ENCODE data around the gene AKR7A3.

The AKR7A3 gene

GRCh38 chr1:19310720-19311502 is 22.3 kb upstream of the AKR7A3 start:
- no peak for TF ChIP-seq CTCF (IDR thresholded peaks at IDR 0.05; ENCODE audit: insufficient read depth, low read length, missing control alignments)
- DNase-seq (ENCODE audit: low read depth, low spot score), result no peak
- CTCF ChIA-PET, result interaction anchor here (0.7 to 3.1 kb wide), 3 partner anchors 9 to 343 kb away, joined by 4 to 16 read pairs (median 6); no protein-coding TSS in a partner anchor
- POLR2A ChIA-PET, result no interaction called here
- H3K4me3 ChIP-seq (ENCODE audit: low read depth, low read length), result peak overlapping the region; percentile 80

GRCh38 chr1:19310061-19310460 is 21.5 kb upstream of the AKR7A3 start:
- no peak overlapping the region; the same call in 1 of the 2 replicates for H3K4me3 ChIP-seq (ENCODE audit: low read depth, low read length)
- CTCF ChIA-PET, result interaction anchor here (1.3 to 1.9 kb wide), 2 partner anchors 341 to 344 kb away, joined by 4 to 6 read pairs; no protein-coding TSS in a partner anchor
- POLR2A ChIA-PET, result interaction anchor here (0.5 to 1.1 kb wide), 2 partner anchors 49 to 134 kb away, joined by 3 read pairs; no protein-coding TSS in a partner anchor
- no peak for TF ChIP-seq CTCF (IDR thresholded peaks at IDR 0.05; ENCODE audit: insufficient read depth, low read length, missing control alignments)
- DNase-seq (ENCODE audit: low read depth, low spot score), result no peak

GRCh38 chr1:19309123-19309813 is 20.7 kb upstream of the AKR7A3 start:
- DNase-seq (ENCODE audit: low read depth, low spot score), result no peak
- ChIA-PET CTCF (interaction anchor here (1.3 to 1.9 kb wide), 2 partner anchors 342 to 345 kb away, joined by 4 to 6 read pairs; no protein-coding TSS in a partner anchor), POLR2A (interaction anchor here (0.5 to 1.1 kb wide), 3 partner anchors 48 to 135 kb away, joined by 3 read pairs; partner anchors contain the start of genes EMC1 and MRTO4)
- no peak for TF ChIP-seq CTCF (IDR thresholded peaks at IDR 0.05; ENCODE audit: insufficient read depth, low read length, missing control alignments)
- no peak overlapping the region for H3K4me3 ChIP-seq (ENCODE audit: low read depth, low read length)

GRCh38 chr1:19308509-19308907 is 19.9 kb upstream of the AKR7A3 start:
- no peak for DNase-seq (ENCODE audit: low read depth, low spot score)
- TF ChIP-seq CTCF (IDR thresholded peaks at IDR 0.05; ENCODE audit: insufficient read depth, low read length, missing control alignments), result no peak
- CTCF ChIA-PET, result no interaction called here
- no peak overlapping the region for H3K4me3 ChIP-seq (ENCODE audit: low read depth, low read length)
- POLR2A ChIA-PET, result no interaction called here

- ChIA-PET CTCF (interaction anchor here (0.7 kb wide), 1 partner anchor 12 kb away, joined by 3 read pairs; no protein-coding TSS in a partner anchor), POLR2A (no interaction called here)
- H3K4me3 ChIP-seq (ENCODE audit: low read depth, low read length), result no peak overlapping the region
- DNase-seq (ENCODE audit: low read depth, low spot score), result no peak
- TF ChIP-seq CTCF (IDR thresholded peaks at IDR 0.05; ENCODE audit: insufficient read depth, low read length, missing control alignments), result no peak
Measured at GRCh38 chr1:19307794-19308508, 19.4 kb upstream of the AKR7A3 start.
